Activated CD4-positive, alpha-beta T cell treated with anti-CD3 and anti-CD28 coated beads for 48 hours (primary cell): ENCODE data around the gene PIGZ.

ENCODE experiments used
- DNase-seq: peaks from one replicate; pipeline ENCODE4 v3.0.0-alpha.2; 2020

The PIGZ gene

DNA sequence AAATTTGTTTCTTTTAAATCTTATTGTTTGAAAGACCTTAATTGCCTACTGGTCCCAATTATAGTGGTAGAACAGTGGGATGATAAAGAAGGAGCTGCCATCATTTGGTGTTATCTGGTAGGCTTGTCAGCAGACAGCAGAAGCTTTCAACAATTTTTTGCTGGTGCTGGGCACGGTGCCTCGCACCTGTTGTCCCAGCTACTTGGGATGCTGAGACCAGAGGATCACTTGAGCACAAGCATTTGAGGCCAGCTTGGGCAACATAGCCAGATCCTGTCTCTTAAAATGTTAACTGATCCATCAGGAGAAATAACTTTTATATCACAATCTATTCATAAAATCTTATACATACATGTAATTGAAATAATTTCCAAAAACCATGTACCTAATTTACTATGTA, 64.9 kb downstream of the PIGZ start:
- DNase-seq: no peak

DNA sequence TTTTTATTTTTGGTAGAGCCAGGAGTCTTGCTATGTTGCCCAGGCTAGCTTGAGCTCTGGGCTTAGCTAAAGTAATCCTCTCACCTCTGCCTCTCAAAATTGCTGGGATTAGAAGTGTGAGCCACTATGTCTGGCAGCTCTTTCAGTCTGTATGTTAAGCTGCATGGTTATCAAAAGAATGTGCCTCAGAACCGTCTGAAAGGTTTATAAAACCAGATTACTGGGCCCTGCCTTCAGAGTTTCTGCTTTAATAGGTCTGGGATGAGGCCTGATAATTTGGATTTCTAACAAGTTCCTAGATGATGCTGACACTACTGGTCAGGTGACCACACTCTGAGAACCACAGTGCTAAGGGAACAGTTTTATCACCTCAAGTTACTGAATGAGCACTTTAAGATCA, 66.3 kb downstream of the PIGZ start:
- no peak for DNase-seq

DNA sequence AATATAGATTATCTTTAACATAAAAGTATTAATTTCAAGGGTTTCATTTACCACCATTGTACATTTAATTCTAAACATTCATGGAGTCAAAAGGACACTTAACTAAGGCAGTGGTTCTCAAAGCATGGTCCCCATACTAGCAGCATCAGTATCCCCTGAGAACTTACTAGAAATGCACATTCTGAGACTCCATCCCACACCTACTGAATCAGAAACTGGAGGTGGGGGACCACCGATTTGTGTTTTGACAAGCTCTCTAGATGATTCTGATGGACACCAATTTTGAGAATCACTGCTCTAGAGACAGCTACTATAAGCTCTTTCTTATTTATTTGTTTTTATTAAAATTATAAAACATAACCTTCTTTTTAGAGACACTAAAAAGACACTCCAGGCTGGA, 66.9 kb downstream of the PIGZ start:
- no peak for DNase-seq
